Middle frontal gyrus (tissue), 1 donor: ENCODE measurements around the gene CCDC175.

ENCODE experiments used
- DNase-seq: peaks from one replicate; pipeline ENCODE4 v3.0.0-alpha.2; 2015; ENCODE audit warnings: low spot score; ENCODE audit errors: extremely low spot score

The CCDC175 gene

GRCh38 chr14:59576332-59577294 lies at the start of gene CCDC175:
Gene CCDC175 (minus strand): TSS chr14:59576812. CDS start chr14:59576775, 37 bp downstream.
- DNase-seq: peak; percentile 62

- DNase-seq: no peak
These were observed 46.0 kb upstream of the CCDC175 start for GRCh38 chr14:59622631-59623030.

- DNase-seq: no peak
These were observed 42.4 kb upstream of the CCDC175 start for GRCh38 chr14:59619061-59619460.

- DNase-seq: no peak
These were observed 24.4 kb upstream of the CCDC175 start for GRCh38 chr14:59601056-59601455.

- DNase-seq: no peak
These were observed 23.8 kb upstream of the CCDC175 start for GRCh38 chr14:59600211-59600945.

- DNase-seq: no peak
These were observed 18.5 kb upstream of the CCDC175 start for GRCh38 chr14:59595071-59595470.

GRCh38 chr14:59591641-59592370 lies 15.2 kb upstream of the CCDC175 start:
- no peak for DNase-seq

GRCh38 chr14:59588101-59588500 lies 11.5 kb upstream of the CCDC175 start:
- DNase-seq: no peak

- no peak for DNase-seq
These were observed 9.4 kb upstream of the CCDC175 start for GRCh38 chr14:59585891-59586554.

- DNase-seq: no peak
These were observed 7.1 kb upstream of the CCDC175 start for GRCh38 chr14:59583755-59584154.

- DNase-seq: no peak
These were observed 6.4 kb upstream of the CCDC175 start for GRCh38 chr14:59582845-59583509.

GRCh38 chr14:59582161-59582560 lies 5.5 kb upstream of the CCDC175 start:
- no peak for DNase-seq

GRCh38 chr14:59580911-59581310 lies 4.3 kb upstream of the CCDC175 start:
- DNase-seq: no peak

- no peak for DNase-seq
These were observed 6.5 kb downstream of the CCDC175 start for GRCh38 chr14:59570122-59570521.

GRCh38 chr14:59566725-59567124 lies 9.9 kb downstream of the CCDC175 start:
- no peak for DNase-seq

GRCh38 chr14:59566296-59566695 lies 10.3 kb downstream of the CCDC175 start:
- DNase-seq: no peak

GRCh38 chr14:59565087-59565486 lies 11.5 kb downstream of the CCDC175 start:
- DNase-seq: no peak

- no peak for DNase-seq
These were observed 12.2 kb downstream of the CCDC175 start for GRCh38 chr14:59564366-59564765.

- no peak for DNase-seq
These were observed 29.3 kb downstream of the CCDC175 start for GRCh38 chr14:59547310-59547709.

GRCh38 chr14:59543873-59544272 lies 32.7 kb downstream of the CCDC175 start:
- no peak for DNase-seq

GRCh38 chr14:59541731-59542130 lies 34.9 kb downstream of the CCDC175 start:
- no peak for DNase-seq
